RPMI8226 (cell line): ENCODE data around the gene RAB11FIP3.
"Not testable (repeated sequence)": the region's sequence is repeated elsewhere in the genome, so short reads cannot be mapped to it uniquely, and the experiment has no call there.

Experiments
- DNase-seq: peaks from one replicate; pipeline ENCODE4 v3.0.0-alpha.2; 2015

The RAB11FIP3 gene

DNA sequence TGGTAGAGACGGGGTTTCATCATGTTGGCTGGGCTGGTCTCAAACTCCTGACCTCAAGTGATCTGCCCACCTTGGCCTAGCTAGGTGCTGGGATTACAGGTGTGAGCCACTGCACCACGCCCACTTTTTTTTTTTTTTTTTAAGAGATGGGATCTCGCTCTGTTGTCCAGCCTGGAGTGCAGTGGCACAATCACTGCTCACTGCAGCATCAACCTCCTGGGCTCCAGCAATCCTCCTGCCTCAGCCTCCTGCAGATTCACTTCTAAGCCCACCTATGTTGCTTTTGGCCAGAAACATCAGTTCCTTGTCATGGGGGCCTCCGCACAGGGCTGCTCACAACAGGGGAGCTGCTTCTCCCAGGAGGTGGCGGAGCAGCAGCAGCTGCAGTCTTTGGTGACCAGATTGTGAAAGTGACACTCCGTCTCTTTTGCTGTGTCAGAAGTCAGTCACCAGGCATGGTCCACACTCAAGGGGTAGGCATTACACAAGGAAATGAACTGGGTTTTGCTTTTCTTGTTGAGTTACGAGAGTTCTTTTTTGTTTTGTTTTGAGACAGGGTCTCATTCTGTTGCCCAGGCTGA, 32.9 kb upstream of the RAB11FIP3 start:
- peak; percentile 44 for DNase-seq

- DNase-seq = no peak
These were observed 29.2 kb upstream of the RAB11FIP3 start for GRCh38 chr16:396199-396598.

GRCh38 chr16:396605-397004, 28.8 kb upstream of the RAB11FIP3 start:
- peak; percentile 39 for DNase-seq

- peak; percentile 59 for DNase-seq
These were observed 28.3 kb upstream of the RAB11FIP3 start, which contains the start of gene NME4 for GRCh38 chr16:397135-397661. TSS of gene NME4 (plus strand) at chr16:397199. CDS start at chr16:397223, 24 bp downstream.

- DNase-seq = peak; percentile 80
These were observed 27.6 kb upstream of the RAB11FIP3 start for GRCh38 chr16:397736-398332.

GRCh38 chr16:398561-399339, 26.7 kb upstream of the RAB11FIP3 start:
- DNase-seq = no peak

DNA sequence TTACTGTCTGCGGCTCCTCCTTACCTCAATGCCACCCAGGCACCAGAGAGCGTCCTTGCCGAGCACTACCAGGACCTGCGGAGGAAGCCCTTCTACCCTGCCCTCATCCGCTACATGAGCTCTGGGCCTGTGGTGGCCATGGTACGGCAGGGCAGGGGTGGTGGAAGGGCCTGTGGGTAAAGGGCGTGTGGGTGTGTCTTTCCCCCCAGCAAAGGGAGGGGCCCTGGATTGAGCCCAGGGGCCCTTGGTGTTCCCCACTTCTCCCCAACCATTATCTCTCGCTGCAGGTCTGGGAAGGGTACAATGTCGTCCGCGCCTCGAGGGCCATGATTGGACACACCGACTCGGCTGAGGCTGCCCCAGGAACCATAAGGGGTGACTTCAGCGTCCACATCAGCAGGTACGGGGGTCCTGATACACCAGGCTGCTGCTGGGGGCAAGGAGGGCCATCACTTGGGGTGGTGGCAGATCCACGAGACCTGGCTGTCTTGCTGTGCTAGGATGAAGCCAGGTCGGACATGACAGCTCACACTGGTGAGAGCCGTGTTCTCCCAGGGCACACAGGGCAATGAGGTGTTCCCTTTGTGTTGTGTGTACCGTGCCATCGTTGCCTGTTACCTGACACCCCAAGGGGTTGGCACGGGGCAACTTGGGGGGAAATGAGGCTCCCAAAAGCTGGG, 26.0 kb upstream of the RAB11FIP3 start:
- no peak for DNase-seq

- no peak for DNase-seq
These were observed 25.3 kb upstream of the RAB11FIP3 start for GRCh38 chr16:400061-400591.

DNA sequence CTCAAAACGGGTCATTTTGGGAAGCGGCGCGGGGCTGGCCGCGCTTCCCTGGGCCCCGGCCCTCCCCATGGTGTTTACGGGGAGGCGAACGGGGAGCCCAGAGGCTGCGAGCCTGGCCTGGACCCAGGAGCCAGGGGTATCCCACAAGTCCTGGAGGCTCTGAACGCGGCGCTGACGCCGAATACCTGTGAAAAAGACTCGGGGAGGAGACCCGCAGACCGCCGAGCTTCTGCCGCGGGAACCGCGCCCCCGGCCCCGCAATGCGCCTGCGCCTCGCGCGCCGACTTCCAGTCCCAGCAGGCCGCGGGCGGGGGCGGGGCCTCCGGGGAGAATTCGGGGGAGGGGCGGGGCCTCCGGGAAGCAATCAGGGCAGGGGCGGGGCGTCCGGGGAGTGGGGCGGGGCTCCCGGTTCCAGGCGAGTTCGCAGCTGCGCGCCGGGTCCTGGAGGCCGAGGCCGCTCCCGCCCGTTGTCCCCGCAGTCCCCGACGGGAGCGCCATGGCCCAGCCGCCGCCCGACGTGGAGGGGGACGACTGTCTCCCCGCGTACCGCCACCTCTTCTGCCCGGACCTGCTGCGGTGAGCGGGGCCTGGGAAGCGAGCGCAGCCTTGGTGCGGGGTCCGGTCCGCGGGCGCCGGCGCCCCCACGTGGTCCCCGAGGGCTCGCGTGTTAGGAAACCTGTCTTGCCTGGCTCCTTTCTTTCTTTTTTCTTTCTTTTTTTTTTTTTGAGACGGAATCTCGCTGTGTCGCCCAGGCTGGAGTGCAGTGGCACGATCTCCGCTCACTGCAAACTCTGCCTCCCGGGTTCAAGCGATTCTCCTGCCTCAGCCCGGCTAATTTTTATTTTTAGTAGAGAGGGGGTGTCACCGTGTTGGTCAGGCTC, 23.7 kb upstream of the RAB11FIP3 start, which contains the start of gene DECR2:
TSS of gene DECR2 (plus strand) at position 418 of the 881 bp plus-strand sequence. CDS start at position 497, 79 bp downstream.
- peak; percentile 96 for DNase-seq

- no peak for DNase-seq
These were observed 20.4 kb upstream of the RAB11FIP3 start for GRCh38 chr16:404971-405486.

DNA sequence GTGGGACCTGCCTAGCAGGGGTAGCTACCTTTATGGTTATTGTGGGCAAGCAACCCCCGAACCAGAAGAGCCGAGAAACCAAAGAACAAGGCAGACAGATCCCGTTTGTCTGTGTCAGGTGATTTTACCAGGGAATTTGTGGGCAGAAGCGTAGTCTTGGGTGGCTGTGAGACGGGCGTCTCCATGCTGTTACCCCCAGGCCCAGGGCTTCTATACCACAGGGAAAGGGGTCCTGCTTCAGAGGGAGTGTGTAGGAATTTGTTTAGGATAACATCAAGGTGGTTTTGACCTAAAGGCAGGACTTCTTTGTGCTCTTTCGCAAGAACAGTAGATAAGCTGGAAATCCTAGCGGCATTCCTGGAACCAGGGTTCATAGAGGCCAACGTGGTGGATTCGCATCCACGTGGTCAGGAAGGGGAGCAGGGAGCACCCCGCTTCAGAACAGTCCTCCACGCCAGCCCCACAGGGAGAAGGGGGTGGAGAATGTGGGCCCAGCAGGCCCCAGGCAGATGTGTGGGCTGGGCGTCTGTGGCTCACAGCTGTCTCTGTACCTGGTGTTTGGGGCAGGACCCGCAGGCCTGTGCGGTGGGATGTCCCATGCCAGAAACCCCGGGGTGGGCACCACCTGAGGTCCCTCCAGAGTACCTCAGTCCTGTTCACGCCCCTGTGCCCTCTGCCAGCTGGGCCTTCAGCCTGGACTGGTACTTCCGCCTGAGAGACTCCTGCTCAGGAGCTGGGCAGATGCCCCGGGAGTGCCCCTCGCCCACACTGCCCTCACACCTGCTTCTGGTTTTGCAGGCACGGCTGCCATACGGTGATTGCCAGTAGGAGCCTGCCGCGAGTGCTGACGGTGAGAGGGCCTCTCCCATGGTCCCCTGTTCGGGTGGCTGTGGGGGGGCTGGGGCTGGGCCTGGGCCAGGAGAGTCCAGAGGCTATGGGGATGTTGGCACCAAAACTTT, 19.6 kb upstream of the RAB11FIP3 start:
- no peak for DNase-seq

DNA sequence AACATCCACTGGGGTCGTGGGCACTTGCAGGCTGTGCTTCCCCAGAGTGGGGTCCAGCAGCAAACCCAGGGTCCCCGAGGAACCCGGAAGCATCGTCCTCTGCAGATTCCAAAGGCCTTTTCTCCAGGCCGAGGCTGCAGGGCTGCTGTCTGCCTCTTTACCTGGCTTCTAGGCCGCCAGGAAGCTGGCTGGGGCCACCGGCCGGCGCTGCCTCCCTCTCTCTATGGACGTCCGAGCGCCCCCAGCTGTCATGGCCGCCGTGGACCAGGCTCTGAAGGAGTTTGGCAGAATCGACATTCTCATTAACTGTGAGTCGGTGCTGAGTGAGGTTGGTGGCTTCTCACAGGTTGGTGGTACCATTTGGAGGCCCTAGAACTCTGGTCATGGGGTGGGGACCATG, 18.2 kb upstream of the RAB11FIP3 start:
- no peak for DNase-seq

DNA sequence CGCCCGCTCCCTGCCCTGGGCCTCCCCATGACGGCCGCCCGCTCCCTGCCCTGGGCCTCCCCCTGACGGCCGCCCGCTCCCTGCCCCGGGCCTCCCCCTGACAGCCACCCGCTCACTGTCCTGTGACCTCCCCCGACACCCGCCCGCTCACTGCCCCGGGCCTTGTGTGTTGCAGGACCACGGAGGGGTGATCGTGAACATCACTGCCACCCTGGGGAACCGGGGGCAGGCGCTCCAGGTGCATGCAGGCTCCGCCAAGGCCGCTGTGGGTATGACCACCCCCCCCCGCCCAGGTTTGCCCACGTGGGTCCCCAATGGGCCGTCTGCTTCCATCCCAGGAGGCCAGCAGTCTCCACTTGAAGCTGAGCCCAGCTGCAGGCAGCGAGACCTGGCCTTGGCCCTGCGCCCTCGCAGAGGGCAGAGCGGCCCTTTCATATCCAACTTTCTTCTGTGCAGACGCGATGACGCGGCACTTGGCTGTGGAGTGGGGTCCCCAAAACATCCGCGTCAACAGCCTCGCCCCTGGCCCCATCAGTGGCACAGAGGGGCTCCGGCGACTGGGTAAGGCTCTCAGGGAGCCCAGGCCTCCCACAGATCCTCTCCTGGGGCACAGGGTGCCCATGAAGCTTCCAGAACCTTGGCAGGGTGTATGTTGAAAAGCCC, 14.8 kb upstream of the RAB11FIP3 start:
- DNase-seq = no peak

GRCh38 chr16:411576-412265, 13.7 kb upstream of the RAB11FIP3 start:
- DNase-seq = no peak

GRCh38 chr16:414395-415169, 10.9 kb upstream of the RAB11FIP3 start:
- DNase-seq = no peak

DNA sequence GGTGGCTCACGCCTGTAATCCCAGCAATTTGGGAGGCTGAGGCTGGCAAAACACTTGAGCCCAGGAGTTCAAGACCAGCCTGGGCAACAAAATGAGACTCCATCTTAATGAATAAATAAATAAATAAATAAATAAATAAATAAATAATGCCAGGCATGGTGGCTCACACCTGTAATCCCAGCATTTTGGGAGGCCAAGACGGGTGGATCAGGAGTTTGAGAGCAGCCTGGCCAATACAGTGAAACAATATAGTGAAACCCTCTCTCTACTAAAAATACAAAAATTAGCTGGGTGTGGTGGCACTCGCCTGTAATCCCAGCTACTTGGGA, 10.3 kb upstream of the RAB11FIP3 start:
- not testable (repeated sequence) for DNase-seq

DNA sequence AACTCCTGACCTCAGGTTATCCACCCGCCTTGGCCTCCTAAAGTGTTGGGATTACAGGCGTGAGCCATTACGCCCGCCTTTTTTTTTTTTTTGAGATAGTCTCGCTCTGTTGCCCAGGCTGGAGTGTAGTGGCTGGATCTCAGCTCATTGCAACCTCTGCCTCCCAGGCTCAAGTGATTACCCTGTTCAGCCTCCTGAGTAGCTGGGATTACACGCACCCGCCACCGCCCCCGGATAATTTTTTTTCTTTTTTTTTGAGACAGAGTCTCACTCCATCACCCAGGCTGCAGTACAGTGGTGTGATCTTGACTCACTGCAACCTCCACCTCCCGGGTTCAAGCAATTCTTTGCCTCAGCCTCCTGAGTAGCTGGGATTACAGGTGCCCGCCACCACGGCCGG, 3.3 kb upstream of the RAB11FIP3 start:
- DNase-seq = not testable (repeated sequence)

- no peak for DNase-seq
These were observed 1.3 kb upstream of the RAB11FIP3 start for GRCh38 chr16:424033-424622.
